GM12878 (cell line): Measurements from ENCODE around the gene RFC1.

ENCODE experiments used
- ATF2 ChIP-seq: IDR thresholded peaks from 2 replicates; pipeline ENCODE4 v1.6.1; 2012; ENCODE audit warnings: low read length, inconsistent platforms
- CHD1 ChIP-seq: IDR thresholded peaks from 2 replicates; pipeline ENCODE4 v1.6.1; 2012; ENCODE audit warnings: low read depth, low read length, improper control_type of control experiment
- ELK1 ChIP-seq: IDR thresholded peaks from 2 replicates; pipeline ENCODE4 v1.6.1; 2012; ENCODE audit warnings: low read depth, low read length, improper control_type of control experiment
- JUNB ChIP-seq: IDR thresholded peaks from 2 replicates; pipeline ENCODE4 v1.6.1; 2016; ENCODE audit warnings: antibody characterized with exemption, mild to moderate bottlenecking
- LARP7 ChIP-seq: fragments of 450-650 bp; IDR thresholded peaks from 2 replicates; pipeline ENCODE4 v1.6.1; 2017; ENCODE audit warnings: mild to moderate bottlenecking
- NFIC ChIP-seq: IDR thresholded peaks from 2 replicates; pipeline ENCODE4 v1.6.1; 2012; ENCODE audit warnings: low read depth, mild to moderate bottlenecking, inconsistent platforms, low read length, moderate library complexity
- POLR2A ChIP-seq: IDR thresholded peaks from 2 replicates; pipeline ENCODE4 v1.6.1; 2011; ENCODE audit warnings: low read depth, mild to moderate bottlenecking, low read length
- RAD21 ChIP-seq: IDR thresholded peaks from 2 replicates; pipeline ENCODE4 v1.6.1; 2011; ENCODE audit warnings: mild to moderate bottlenecking, low read depth, low read length, moderate library complexity; ENCODE audit not compliant: insufficient read depth
- TBL1XR1 ChIP-seq: IDR thresholded peaks from 2 replicates; pipeline ENCODE4 v1.6.1; 2012; ENCODE audit warnings: low read depth, low read length, improper control_type of control experiment
- TCF7 ChIP-seq: IDR thresholded peaks from 2 replicates; pipeline ENCODE4 v1.6.1; 2014; ENCODE audit warnings: antibody characterized with exemption, borderline replicate concordance
- ZNF24 ChIP-seq: fragments of 450-650 bp; IDR thresholded peaks from 2 replicates; pipeline ENCODE4 v1.6.1; 2017; ENCODE audit warnings: antibody characterized with exemption, mild to moderate bottlenecking
- TF ChIP-seq, protein P1 (sequence below), 3 experiments: IDR thresholded peaks in 2 of 3; conservative IDR thresholded peaks in 1 of 3; 2 replicates each; pipeline ENCODE4 v1.5.1; 2011; ENCODE audit warnings: low read depth in 3 of 3, low read length in 3 of 3, mild to moderate bottlenecking in 3 of 3, control low read depth in 2 of 3, moderate library complexity in 2 of 3, inconsistent platforms in 1 of 3, mixed read lengths in 1 of 3; ENCODE audit not compliant: control insufficient read depth in 2 of 3, insufficient read depth in 1 of 3; ENCODE audit errors: extremely low read depth in 1 of 3
- TF ChIP-seq, protein P2 (sequence below): IDR thresholded peaks from 2 replicates; pipeline ENCODE4 v1.6.1; 2012; ENCODE audit warnings: low read depth, low read length, improper control_type of control experiment

DNA sequence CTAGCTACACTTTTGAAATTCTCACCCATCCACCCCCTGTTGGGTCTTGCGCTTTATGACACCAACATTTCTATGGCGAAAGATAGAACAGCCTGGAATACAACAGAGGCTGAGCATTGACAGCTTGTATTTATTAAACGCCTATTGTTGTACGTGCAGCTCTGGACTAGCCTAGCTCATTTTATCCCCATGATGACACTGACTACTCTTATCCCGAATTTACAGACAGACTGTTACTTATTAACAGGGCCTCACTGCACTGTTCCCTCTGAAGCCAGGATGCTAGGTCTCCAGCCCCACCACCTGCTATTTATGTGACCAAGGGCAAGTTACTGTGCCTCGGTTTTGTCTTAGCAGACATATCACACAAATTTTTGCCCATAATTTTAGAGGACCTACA, 1.0 kb upstream of the RFC1 start:
- TF ChIP-seq ATF2: no peak
- TF ChIP-seq LARP7: no peak
- TF ChIP-seq, protein P1, sequence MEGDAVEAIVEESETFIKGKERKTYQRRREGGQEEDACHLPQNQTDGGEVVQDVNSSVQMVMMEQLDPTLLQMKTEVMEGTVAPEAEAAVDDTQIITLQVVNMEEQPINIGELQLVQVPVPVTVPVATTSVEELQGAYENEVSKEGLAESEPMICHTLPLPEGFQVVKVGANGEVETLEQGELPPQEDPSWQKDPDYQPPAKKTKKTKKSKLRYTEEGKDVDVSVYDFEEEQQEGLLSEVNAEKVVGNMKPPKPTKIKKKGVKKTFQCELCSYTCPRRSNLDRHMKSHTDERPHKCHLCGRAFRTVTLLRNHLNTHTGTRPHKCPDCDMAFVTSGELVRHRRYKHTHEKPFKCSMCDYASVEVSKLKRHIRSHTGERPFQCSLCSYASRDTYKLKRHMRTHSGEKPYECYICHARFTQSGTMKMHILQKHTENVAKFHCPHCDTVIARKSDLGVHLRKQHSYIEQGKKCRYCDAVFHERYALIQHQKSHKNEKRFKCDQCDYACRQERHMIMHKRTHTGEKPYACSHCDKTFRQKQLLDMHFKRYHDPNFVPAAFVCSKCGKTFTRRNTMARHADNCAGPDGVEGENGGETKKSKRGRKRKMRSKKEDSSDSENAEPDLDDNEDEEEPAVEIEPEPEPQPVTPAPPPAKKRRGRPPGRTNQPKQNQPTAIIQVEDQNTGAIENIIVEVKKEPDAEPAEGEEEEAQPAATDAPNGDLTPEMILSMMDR (IDR thresholded peaks at IDR 0.05 in 2 of 3, conservative IDR thresholded peaks at IDR 0.05 in 1 of 3; ENCODE audit: control insufficient read depth in 2 of 3, extremely low read depth in 1 of 3, insufficient read depth in 1 of 3, low read depth in 3 of 3, low read length in 3 of 3): no peak
- TF ChIP-seq ELK1: no peak
- TF ChIP-seq ZNF24: no peak
- TF ChIP-seq POLR2A: no peak
- no peak for TF ChIP-seq JUNB
- TF ChIP-seq, protein P2, sequence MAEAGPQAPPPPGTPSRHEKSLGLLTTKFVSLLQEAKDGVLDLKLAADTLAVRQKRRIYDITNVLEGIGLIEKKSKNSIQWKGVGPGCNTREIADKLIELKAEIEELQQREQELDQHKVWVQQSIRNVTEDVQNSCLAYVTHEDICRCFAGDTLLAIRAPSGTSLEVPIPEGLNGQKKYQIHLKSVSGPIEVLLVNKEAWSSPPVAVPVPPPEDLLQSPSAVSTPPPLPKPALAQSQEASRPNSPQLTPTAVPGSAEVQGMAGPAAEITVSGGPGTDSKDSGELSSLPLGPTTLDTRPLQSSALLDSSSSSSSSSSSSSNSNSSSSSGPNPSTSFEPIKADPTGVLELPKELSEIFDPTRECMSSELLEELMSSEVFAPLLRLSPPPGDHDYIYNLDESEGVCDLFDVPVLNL: no peak
- no peak for TF ChIP-seq TCF7
- TF ChIP-seq TBL1XR1: no peak
- TF ChIP-seq NFIC: no peak
- TF ChIP-seq CHD1: no peak
- TF ChIP-seq RAD21: no peak
